ENCODE results near the gene CPNE8.

CPNE8 gene

DNA sequence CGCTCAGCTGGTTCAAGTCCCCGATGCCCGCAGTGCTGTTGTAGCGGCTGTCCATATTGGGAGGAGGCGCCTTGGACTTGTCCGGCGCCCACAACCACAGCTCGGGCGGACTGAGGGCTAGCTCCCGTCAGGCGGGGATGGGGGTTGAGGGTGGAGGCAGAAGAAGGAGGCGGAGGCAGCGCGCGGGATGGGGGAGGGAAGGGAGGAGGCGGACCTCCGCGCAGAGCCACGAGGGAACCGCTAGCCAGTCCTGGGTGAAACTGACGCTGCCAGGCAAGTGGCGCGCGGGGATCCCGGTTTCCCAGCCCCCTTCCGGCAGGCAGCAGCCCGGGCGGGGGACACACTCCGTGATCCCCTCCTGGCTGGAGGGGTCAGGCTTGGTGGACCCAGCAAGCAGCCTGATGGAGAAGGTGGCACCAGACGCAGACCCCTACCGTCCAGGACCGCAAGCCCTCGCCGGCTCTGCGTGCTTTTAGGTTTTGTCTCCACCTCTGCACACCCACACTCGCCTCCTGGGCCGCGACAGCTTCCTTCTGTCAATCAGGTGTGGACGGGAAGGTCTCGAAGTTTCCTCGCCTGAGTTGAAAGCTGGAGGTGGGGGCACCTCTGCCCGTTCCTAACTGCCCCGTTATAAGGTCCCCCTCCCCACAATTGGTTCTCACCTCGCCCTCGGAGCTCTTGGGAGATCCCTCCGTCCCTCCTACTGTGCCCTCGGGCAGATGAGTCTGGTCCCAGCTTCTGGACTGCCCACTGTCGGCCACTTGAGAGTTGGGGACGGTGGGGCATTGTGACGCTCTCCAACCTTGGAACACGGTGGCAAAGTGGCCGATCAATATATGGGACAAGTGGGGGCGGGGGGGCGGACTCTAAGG, at the start of gene CPNE8:
Gene CPNE8, minus strand, starts transcription at position 112 of the 872 bp plus-strand sequence. Its CDS starts 57 bp downstream, at position 55.
- peak within 1 kb of the TSS; percentile 74 for H3K4me3 ChIP-seq
- in situ Hi-C loops (cut with MboI; ENCODE audit: low sequenced_read_pairs) = loop anchor here (5.0 to 25.0 kb wide), 3 partner anchors 197 to 768 kb away; no protein-coding TSS in a partner anchor
- peak; percentile 69 to 93 for DNase-seq (ENCODE audit: low spot score in 2 of 2)
- H3K4me1 ChIP-seq = peaks cover 24% of the 10 kb centered on the region
- no peaks in the 10 kb centered on the region for H3K27me3 ChIP-seq (ENCODE audit: low read depth)
- no peaks in the 10 kb centered on the region for H3K9me3 ChIP-seq
- H3K36me3 ChIP-seq (replicated peaks) = no peaks in the 10 kb centered on the region

DNA sequence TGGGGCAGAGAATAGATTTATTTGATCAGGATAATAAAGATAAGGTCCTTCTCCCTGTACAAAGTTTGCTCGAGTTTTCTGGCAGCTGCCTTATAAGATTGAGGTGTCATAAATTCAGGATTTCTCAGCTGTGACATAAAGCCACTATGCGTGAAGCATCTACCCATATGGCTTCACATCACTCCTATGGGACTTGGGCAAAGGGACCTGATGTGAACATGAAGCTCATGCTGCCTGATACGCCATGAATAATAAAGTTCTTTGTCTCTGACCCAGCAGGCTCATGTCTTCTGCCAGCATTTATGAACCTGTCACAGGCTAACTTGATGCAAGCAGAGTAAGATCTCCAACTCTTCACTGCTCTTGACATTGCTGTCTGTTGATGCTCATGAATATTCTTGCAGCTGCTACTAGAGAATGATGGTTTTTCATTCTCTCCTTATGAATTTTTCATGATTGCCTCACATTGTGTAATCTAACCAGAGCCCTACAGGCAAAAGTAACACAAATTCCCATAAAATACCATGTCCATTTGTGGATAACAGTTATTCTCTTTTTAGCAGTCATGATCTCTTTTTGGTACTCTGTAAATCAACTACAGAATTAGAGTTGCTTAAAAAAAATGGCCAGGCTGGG, 49.0 kb upstream of the CPNE8 start:
- Histone ChIP-seq H3K9me3 (no peaks in the 10 kb centered on the region), H3K27me3 (ENCODE audit: low read depth) (no peaks in the 10 kb centered on the region; the same call in 1 of the 2 replicates), H3K36me3 (replicated peaks) (no peaks in the 10 kb centered on the region), H3K4me3 (no peak overlapping the region), H3K4me1 (no peaks in the 10 kb centered on the region)
- in situ Hi-C loops (cut with MboI; ENCODE audit: low sequenced_read_pairs) = no loop called here
- DNase-seq (ENCODE audit: low spot score in 2 of 2) = no peak

DNA sequence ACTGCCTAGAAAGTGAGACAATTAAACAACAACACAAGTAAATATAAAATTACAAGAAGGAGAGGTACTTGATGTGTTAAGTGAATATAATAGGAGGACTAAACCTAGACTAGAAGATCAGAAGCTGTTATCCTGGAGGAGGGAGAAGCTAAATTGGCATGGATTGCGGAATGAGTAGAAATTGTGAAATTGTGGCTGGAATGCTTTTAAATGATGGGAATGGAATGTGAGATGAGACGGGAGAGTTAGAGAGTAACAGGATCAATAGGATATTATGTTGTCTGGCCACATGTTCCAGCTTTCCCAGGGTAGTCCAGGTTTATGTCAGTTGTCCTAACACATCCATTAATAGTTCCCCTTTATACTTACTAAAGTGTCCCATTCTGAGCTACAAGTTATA, 44.0 kb upstream of the CPNE8 start:
- Histone ChIP-seq H3K36me3 (replicated peaks) (no peaks in the 10 kb centered on the region), H3K4me1 (no peaks in the 10 kb centered on the region), H3K27me3 (ENCODE audit: low read depth) (no peaks in the 10 kb centered on the region; the same call in 1 of the 2 replicates), H3K4me3 (no peak overlapping the region), H3K9me3 (no peaks in the 10 kb centered on the region)
- in situ Hi-C loops (cut with MboI; ENCODE audit: low sequenced_read_pairs) = no loop called here
- DNase-seq (ENCODE audit: low spot score in 2 of 2) = no peak

DNA sequence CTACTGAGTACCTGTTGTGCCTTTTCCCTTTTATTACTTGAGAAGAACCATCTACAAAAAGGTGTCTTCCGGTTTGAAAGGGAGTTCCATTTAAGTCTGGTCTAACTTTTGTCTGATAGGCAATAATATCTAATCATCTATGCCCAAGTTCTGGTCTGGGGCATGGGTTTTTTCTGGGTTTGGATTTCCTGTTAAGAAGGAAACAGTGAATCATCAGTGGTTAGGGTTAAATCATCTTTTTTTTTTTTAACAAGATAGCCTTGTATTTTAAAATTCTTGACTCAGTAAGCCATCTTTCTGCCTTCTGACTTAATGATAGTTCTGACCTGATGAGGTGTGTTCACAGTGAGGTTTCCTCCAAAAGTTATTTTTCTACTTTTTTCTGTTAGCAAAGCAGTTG, 29.3 kb upstream of the CPNE8 start:
- DNase-seq (ENCODE audit: low spot score in 2 of 2) = no peak
- no peaks in the 10 kb centered on the region for H3K36me3 ChIP-seq (replicated peaks)
- no peaks in the 10 kb centered on the region for H3K4me1 ChIP-seq
- H3K4me3 ChIP-seq = no peak overlapping the region
- peaks cover 7% of the 10 kb centered on the region; the same call in 1 of the 2 replicates for H3K27me3 ChIP-seq (ENCODE audit: low read depth)
- no peaks in the 10 kb centered on the region for H3K9me3 ChIP-seq
- in situ Hi-C loops (cut with MboI; ENCODE audit: low sequenced_read_pairs) = no loop called here

DNA sequence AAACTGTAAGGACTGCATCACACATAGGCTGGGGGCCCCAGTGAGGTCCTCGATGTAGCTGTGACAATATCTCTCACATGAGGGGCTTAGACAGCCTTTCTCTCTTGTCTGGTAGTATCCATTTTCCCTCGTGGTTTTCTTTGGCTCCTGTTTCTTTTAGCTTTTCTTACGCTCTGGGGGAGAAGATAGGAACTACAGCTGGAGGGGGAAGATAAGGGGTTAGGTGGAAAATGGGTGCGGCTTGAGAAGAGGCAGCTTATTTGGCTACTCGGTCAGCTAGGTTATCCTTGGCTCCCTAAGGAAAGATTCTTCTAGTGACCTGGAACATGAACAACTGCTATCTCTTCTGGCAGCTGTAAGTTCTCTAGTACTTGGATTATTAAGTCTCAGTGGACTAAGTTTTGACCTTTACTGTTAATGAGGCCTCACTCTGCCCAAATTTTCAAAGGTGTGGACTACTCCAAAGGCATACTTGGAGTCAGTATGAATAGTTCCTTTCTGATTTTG, 28.7 kb upstream of the CPNE8 start:
- Histone ChIP-seq H3K27me3 (ENCODE audit: low read depth) (peaks cover 11% of the 10 kb centered on the region; the same call in 1 of the 2 replicates), H3K9me3 (no peaks in the 10 kb centered on the region), H3K36me3 (replicated peaks) (no peaks in the 10 kb centered on the region), H3K4me1 (no peaks in the 10 kb centered on the region), H3K4me3 (no peak overlapping the region)
- DNase-seq (ENCODE audit: low spot score in 2 of 2) = no peak
- in situ Hi-C loops (cut with MboI; ENCODE audit: low sequenced_read_pairs) = no loop called here

DNA sequence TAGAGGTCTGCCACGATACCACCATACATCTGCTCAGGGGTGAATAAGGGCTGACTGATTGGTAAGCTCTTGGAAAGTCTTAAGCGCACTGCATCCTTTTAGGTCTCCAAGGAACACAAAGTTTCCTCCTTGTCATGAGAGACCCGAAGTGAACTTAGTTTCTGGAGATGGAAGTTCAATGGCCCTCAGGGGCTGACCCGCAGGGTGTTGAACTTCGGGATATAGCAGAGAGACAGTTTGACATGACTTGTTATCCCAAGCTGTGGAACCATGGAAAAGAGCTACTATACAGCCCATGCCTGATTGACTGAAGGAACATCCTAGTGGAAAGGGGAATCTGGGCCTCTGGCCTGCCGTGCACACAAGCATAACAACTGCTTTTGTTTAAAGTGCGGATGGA, 26.9 kb upstream of the CPNE8 start:
- Histone ChIP-seq H3K36me3 (replicated peaks) (no peaks in the 10 kb centered on the region), H3K27me3 (ENCODE audit: low read depth) (peaks cover 22% of the 10 kb centered on the region), H3K4me3 (no peak overlapping the region), H3K9me3 (no peaks in the 10 kb centered on the region; the same call in 1 of the 2 replicates), H3K4me1 (no peaks in the 10 kb centered on the region)
- in situ Hi-C loops (cut with MboI; ENCODE audit: low sequenced_read_pairs) = no loop called here
- DNase-seq (ENCODE audit: low spot score in 2 of 2) = no peak

DNA sequence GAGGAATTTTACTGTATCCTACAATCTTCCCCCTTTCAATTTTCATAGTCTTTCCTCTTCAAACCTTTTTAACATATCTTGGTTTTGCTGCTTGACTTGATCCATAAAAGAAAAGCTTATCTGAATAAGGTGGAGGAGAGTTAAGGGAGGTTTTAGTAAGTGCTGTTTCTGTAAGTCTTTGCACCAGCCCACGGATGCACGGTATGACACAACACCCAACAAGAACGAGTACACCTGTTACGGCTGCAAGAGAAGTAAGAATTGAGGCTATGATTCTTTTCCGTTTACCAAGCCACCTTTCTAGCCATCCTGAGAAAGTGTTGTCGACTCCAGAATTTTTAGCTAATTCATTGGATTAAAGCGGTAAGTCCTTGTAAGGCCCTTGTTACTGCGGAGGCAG, 26.1 kb upstream of the CPNE8 start:
- Histone ChIP-seq H3K9me3 (no peaks in the 10 kb centered on the region; the same call in 1 of the 2 replicates), H3K36me3 (replicated peaks) (no peaks in the 10 kb centered on the region), H3K4me3 (no peak overlapping the region), H3K27me3 (ENCODE audit: low read depth) (peaks cover 22% of the 10 kb centered on the region), H3K4me1 (peaks cover 8% of the 10 kb centered on the region)
- in situ Hi-C loops (cut with MboI; ENCODE audit: low sequenced_read_pairs) = no loop called here
- no peak for DNase-seq (ENCODE audit: low spot score in 2 of 2)

DNA sequence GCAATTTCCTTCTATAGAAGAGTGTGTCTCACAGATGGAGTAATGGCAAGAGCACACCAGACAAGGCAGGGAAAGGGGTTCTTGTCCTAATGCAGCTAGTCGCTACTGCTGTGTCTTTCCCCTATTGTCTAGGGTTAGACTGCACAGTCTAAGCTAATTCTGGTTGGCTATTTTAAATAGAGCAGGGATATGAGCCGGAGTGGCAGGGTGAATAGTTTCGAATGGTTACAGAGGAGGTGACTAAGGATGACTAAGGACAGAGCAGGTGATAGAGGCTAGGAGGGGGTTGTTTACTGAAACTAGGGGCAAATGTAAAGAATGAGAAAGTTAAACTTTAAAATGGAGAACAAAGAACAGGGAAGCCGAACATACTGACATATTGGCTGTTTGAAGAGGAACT, 25.6 kb upstream of the CPNE8 start:
- H3K27me3 ChIP-seq (ENCODE audit: low read depth) = peaks cover 22% of the 10 kb centered on the region
- in situ Hi-C loops (cut with MboI; ENCODE audit: low sequenced_read_pairs) = no loop called here

DNA sequence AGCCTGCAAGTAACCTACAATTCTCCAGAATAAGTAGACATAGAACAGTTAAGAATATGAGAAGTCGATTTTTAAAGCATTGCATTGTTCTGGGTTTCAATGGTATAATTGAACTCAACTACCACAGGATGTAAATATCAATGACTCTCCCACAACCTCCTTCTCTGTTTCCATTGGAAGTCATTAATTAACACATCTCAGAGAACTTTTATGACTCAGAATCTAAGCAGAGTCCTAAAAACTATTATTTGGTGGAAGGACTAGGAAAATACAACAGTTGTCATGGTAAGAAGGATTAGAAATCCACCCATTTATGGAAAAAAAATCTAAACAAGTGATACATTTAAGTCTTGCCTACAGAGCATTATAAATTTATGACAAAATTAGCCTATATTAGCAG, 21.1 kb upstream of the CPNE8 start:
- in situ Hi-C loops (cut with MboI; ENCODE audit: low sequenced_read_pairs) = no loop called here
- Histone ChIP-seq H3K4me3 (no peak overlapping the region), H3K4me1 (peaks cover 16% of the 10 kb centered on the region), H3K27me3 (ENCODE audit: low read depth) (peaks cover 16% of the 10 kb centered on the region), H3K36me3 (replicated peaks) (no peaks in the 10 kb centered on the region), H3K9me3 (no peaks in the 10 kb centered on the region; the same call in 1 of the 2 replicates)
- DNase-seq (ENCODE audit: low spot score in 2 of 2) = peak in 1 of 2 experiments; percentile 78

More for the DNA sequence above, 25.6 kb upstream of the CPNE8 start:
- Histone ChIP-seq H3K4me1 (peaks cover 12% of the 10 kb centered on the region), H3K4me3 (no peak overlapping the region), H3K9me3 (no peaks in the 10 kb centered on the region; the same call in 1 of the 2 replicates), H3K36me3 (replicated peaks) (no peaks in the 10 kb centered on the region)
- no peak for DNase-seq (ENCODE audit: low spot score in 2 of 2)

DNA sequence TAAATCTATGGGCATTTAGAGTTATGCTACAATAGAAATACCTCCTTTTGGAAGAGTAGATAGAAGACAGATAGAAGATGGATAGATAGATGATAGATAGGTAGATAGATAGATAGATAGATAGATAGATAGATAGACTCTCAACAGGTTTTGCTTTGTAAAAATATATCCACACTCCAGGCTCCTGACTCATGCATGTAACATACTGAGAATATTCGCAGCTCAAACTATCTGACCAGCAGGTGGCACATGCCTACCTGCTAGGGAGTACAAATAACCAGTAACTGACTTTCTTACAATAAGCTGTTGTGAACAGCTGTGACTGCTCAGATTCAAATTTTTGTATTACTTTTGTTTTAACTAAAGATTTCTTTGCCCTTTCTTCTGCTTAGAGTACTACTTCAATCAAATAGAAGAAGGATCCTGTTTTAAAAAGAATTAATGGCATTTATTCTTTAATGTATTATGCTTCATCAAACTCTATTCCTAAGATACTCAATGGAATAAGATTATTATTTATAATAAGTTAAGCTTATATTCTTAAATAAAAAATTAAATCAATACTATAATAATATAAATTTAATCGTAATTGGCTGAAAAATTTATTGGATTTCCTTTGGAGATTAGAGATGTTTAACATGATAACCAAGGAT, 15.8 kb upstream of the CPNE8 start:
- no peaks in the 10 kb centered on the region; the same call in 1 of the 2 replicates for H3K27me3 ChIP-seq (ENCODE audit: low read depth)
- no peaks in the 10 kb centered on the region for H3K36me3 ChIP-seq (replicated peaks)
- peaks cover 6% of the 10 kb centered on the region; the same call in 1 of the 2 replicates for H3K4me1 ChIP-seq
- in situ Hi-C loops (cut with MboI; ENCODE audit: low sequenced_read_pairs) = loop anchor here (25.0 kb wide), 2 partner anchors 584 to 784 kb away; no protein-coding TSS in a partner anchor
- no peak overlapping the region for H3K4me3 ChIP-seq
- H3K9me3 ChIP-seq = no peaks in the 10 kb centered on the region
- peak; percentile 68 to 79 for DNase-seq (ENCODE audit: low spot score in 2 of 2)

DNA sequence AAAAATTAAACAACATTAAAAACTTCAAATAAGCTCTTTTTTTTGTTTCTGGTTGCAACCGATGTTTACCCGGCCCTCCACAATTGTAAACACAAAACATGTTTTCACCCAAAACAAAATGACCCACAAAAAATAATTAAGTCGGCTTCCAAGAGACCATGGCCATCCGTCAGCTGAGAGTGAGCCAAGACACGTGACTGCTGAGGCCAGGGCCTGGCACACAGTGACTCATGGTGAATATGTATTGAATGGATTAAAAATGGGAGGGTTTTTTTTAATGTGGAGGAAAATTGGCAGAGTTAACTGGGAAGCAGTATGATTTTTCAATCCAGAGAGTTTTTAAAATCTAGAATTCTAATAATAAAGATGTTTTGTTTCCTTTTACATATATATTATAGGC, 13.8 kb upstream of the CPNE8 start:
- in situ Hi-C loops (cut with MboI; ENCODE audit: low sequenced_read_pairs) = loop anchor here (10.0 to 25.0 kb wide), 3 partner anchors 356 to 782 kb away; no protein-coding TSS in a partner anchor
- no peaks in the 10 kb centered on the region for H3K9me3 ChIP-seq
- H3K4me3 ChIP-seq = no peak overlapping the region
- H3K36me3 ChIP-seq (replicated peaks) = no peaks in the 10 kb centered on the region
- H3K4me1 ChIP-seq = no peaks in the 10 kb centered on the region
- no peaks in the 10 kb centered on the region for H3K27me3 ChIP-seq (ENCODE audit: low read depth)
- DNase-seq (ENCODE audit: low spot score in 2 of 2) = no peak

DNA sequence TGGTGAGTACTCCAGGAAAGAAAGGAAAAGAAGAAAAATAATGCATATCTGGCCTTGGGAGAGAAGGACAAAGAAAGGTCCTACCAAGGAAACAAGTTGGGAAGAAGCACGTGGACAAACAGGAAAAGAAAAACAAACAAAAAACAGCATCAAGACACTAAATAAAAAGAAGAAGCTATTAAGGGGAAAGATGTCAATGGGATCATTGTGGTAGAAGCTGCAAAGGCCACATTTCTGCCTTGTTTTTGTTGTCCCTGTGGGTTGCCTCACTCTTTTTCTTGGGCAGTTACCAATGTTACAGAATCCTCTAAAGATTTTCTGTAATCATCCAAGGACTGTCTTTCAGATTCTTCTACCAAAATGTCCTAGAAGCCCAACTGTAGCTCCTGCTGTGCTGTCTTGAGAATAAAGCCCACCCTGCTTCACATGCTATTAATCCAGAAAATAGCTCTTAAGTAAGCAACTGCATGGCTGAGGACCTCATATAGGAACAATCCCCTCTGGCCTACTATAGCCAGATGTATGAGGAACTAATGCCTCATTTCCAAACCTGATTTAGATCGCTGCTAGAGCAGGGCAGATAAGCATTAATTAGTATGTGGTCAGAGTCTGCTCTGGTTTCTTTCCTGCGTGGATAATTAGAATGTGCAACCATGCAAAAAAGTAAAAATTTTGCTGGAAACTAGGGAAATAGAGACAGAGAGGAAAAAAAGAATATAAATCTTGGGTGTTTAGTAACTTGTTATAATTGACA, 10.2 kb upstream of the CPNE8 start:
- H3K27me3 ChIP-seq (ENCODE audit: low read depth) = no peaks in the 10 kb centered on the region
- H3K36me3 ChIP-seq (replicated peaks) = no peaks in the 10 kb centered on the region
- H3K4me1 ChIP-seq = no peaks in the 10 kb centered on the region
- no peak overlapping the region for H3K4me3 ChIP-seq
- DNase-seq (ENCODE audit: low spot score in 2 of 2) = no peak
- in situ Hi-C loops (cut with MboI; ENCODE audit: low sequenced_read_pairs) = loop anchor here (10.0 to 25.0 kb wide), 3 partner anchors 359 to 778 kb away; no protein-coding TSS in a partner anchor
- no peaks in the 10 kb centered on the region for H3K9me3 ChIP-seq

DNA sequence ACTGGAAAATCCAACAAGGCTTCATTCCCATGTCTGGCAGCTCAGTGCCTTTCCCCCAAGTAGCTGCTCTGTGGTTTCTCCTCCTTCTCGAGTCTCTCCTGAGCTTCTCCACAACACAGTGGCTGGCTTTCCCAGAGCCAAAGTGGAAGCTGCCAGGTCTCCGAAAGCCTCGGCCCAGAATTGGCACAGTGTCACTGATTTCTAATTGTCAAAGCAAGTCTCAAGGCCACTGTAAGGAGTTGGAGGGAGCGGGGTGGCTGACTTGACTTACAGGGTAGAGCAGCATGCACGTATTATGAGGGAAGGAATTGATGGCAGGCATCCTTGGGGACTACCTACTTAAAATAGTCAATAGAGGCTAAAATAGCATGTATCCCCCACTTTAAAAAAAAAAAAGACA, 6.7 kb upstream of the CPNE8 start:
- in situ Hi-C loops (cut with MboI; ENCODE audit: low sequenced_read_pairs) = loop anchor here (10.0 to 25.0 kb wide), 3 partner anchors 363 to 775 kb away; no protein-coding TSS in a partner anchor
- Histone ChIP-seq H3K36me3 (replicated peaks) (no peaks in the 10 kb centered on the region), H3K4me1 (peaks cover 3% of the 10 kb centered on the region; the same call in 1 of the 2 replicates), H3K27me3 (ENCODE audit: low read depth) (no peaks in the 10 kb centered on the region), H3K9me3 (no peaks in the 10 kb centered on the region), H3K4me3 (no peak overlapping the region)
- no peak for DNase-seq (ENCODE audit: low spot score in 2 of 2)

All from HAP-1 (cell line).